ENCODE measurements around the gene CNTNAP2. TPM values are rescaled to one million over a fixed set of nuclear protein-coding genes. Genes with fewer than 3 reads are reported as not detected.

The CNTNAP2 gene
- total RNA-seq, 2 experiments from 2014 or later = not detected

DNA sequence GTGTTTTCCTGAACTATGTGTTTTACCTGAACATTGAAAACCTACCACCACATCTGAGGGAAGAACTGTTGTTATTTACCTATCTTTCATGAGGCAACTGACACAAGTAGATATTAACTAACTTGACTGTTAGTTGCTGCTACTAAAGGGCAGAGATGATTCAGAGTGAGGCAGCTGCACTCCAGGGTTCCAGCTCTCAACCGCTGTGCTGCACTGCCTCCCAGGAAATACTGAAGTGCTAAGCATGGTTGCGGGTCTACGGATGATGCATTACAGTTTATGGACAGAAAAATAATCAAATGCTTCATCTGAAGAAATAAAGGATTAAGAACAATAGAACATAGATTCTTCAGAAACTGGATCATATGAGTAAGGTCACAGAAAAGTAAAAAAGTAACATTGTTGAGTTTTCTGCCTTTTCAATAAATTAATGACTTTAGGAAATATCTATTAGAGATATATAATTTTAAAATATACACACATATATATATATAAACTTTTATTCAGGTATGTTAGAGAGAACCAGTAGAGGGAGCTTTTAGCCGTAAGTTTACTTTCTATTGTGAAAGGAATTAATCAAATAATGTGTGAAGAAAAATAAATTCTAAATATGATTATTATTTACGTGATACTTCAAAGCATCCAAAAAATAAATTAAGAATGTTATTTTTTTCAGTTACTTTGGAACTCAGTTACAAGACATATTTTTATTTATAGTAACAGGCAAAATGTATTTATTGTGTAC lies 620.0 kb downstream of the CNTNAP2 start:
- ATAC-seq (ENCODE audit: poor library complexity) = no peak
- no peak for DNase-seq
- intact Hi-C loops (cut with DNase I, micrococcal nuclease) = no loop called here
- no peaks in the 10 kb centered on the region for H3K36me3 ChIP-seq (ENCODE audit: insufficient read depth, low read length)
- no peaks in the 10 kb centered on the region for H3K36me3 Mint-ChIP-seq (ENCODE audit: low read depth)
- ChIA-PET POLR2A (no interaction called here), CTCF (no interaction called here)
- TF ChIP-seq, protein P1, sequence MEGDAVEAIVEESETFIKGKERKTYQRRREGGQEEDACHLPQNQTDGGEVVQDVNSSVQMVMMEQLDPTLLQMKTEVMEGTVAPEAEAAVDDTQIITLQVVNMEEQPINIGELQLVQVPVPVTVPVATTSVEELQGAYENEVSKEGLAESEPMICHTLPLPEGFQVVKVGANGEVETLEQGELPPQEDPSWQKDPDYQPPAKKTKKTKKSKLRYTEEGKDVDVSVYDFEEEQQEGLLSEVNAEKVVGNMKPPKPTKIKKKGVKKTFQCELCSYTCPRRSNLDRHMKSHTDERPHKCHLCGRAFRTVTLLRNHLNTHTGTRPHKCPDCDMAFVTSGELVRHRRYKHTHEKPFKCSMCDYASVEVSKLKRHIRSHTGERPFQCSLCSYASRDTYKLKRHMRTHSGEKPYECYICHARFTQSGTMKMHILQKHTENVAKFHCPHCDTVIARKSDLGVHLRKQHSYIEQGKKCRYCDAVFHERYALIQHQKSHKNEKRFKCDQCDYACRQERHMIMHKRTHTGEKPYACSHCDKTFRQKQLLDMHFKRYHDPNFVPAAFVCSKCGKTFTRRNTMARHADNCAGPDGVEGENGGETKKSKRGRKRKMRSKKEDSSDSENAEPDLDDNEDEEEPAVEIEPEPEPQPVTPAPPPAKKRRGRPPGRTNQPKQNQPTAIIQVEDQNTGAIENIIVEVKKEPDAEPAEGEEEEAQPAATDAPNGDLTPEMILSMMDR (IDR thresholded peaks at IDR 0.05) = no peak
- no peak overlapping the region for H3K4me3 ChIP-seq (ENCODE audit: low read length)
- H3K27me3 Mint-ChIP-seq = no peaks in the 10 kb centered on the region
- H3K27ac Mint-ChIP-seq = no peak overlapping the region
- no peaks in the 10 kb centered on the region for H3K4me1 Mint-ChIP-seq (ENCODE audit: low read depth)
- H3K27me3 ChIP-seq (ENCODE audit: control insufficient read depth in 1 of 2, insufficient read depth in 2 of 2, low read length in 2 of 2) = no peaks in the 10 kb centered on the region
- peaks cover 9% of the 10 kb centered on the region in 2 experiments for H3K9me3 ChIP-seq (ENCODE audit: control insufficient read depth in 1 of 2, insufficient read depth in 1 of 2, low read length in 2 of 2)
- peaks cover 5% of the 10 kb centered on the region for H3K9me3 Mint-ChIP-seq
- no peaks in the 10 kb centered on the region for H3K4me1 ChIP-seq (ENCODE audit: insufficient read depth, low read length)
- no peak overlapping the region for H3K4me3 Mint-ChIP-seq
- no peak overlapping the region for H3K27ac ChIP-seq (ENCODE audit: low read depth in 1 of 2, low read length in 2 of 2)

DNA sequence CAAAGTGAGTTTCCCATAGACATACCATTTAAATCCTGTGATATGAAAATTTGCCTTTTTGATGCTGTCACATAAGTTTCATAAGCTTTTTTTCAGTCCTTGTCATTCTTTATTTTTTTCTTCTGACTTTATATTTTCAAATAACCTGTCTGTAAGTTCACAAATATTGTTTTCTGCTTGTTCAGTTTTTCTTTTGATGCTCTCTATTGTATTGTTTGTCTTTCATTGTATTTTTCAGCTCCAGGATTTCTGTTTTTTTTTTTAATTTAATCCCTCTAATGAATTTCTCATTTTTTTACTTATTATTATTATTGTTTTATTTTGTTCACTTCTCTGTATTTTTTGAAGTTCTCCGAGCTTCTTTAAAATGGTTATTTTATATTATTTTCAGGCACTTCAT lies 623.4 kb downstream of the CNTNAP2 start:
- intact Hi-C loops (cut with DNase I, micrococcal nuclease) = no loop called here
- Mint-ChIP-seq H3K4me3 (no peak overlapping the region), H3K27me3 (no peaks in the 10 kb centered on the region), H3K9me3 (peaks cover 6% of the 10 kb centered on the region), H3K4me1 (ENCODE audit: low read depth) (no peaks in the 10 kb centered on the region), H3K36me3 (ENCODE audit: low read depth) (no peaks in the 10 kb centered on the region), H3K27ac (no peak overlapping the region)
- no peaks in the 10 kb centered on the region for H3K4me1 ChIP-seq (ENCODE audit: insufficient read depth, low read length)
- H3K36me3 ChIP-seq (ENCODE audit: insufficient read depth, low read length) = no peaks in the 10 kb centered on the region
- no peak overlapping the region for H3K27ac ChIP-seq (ENCODE audit: low read depth in 1 of 2, low read length in 2 of 2)
- no peaks in the 10 kb centered on the region for H3K27me3 ChIP-seq (ENCODE audit: control insufficient read depth in 1 of 2, insufficient read depth in 2 of 2, low read length in 2 of 2)
- ChIA-PET CTCF (no interaction called here), POLR2A (no interaction called here)
- DNase-seq (no peak), ATAC-seq (ENCODE audit: poor library complexity) (no peak)
- TF ChIP-seq, protein P1 (IDR thresholded peaks at IDR 0.05) = no peak
- H3K4me3 ChIP-seq (ENCODE audit: low read length) = no peak overlapping the region
- peaks cover 9 to 12% of the 10 kb centered on the region in 2 experiments for H3K9me3 ChIP-seq (ENCODE audit: control insufficient read depth in 1 of 2, insufficient read depth in 1 of 2, low read length in 2 of 2)

DNA sequence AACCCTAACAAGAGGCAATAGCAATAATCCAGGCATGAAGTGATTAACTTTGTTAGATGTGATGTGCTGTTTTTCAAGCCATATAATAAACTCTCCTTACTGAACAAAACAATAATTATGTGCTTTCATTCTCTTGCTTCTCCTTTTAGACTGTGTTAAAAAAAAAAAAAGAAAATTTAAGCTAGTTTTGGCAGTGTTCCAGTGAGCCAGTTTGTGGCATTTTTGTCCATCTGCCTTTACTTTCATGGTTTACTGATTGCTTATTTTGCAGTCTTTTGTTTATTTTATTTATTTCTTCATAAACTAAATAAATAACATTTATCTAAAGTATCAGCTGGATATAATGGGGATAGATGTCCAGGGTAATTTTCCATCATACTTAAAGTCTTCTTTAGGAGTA lies 625.3 kb downstream of the CNTNAP2 start:
- ChIA-PET CTCF (no interaction called here), POLR2A (no interaction called here)
- no peaks in the 10 kb centered on the region for H3K36me3 Mint-ChIP-seq (ENCODE audit: low read depth)
- no peaks in the 10 kb centered on the region for H3K4me1 Mint-ChIP-seq (ENCODE audit: low read depth)
- no peak overlapping the region for H3K27ac Mint-ChIP-seq
- TF ChIP-seq, protein P1 (IDR thresholded peaks at IDR 0.05) = no peak
- no peaks in the 10 kb centered on the region for H3K27me3 ChIP-seq (ENCODE audit: control insufficient read depth in 1 of 2, insufficient read depth in 2 of 2, low read length in 2 of 2)
- no peak for DNase-seq
- no peak overlapping the region for H3K4me3 Mint-ChIP-seq
- intact Hi-C loops (cut with DNase I, micrococcal nuclease) = no loop called here
- H3K27ac ChIP-seq (ENCODE audit: low read depth in 1 of 2, low read length in 2 of 2) = no peak overlapping the region
- H3K9me3 ChIP-seq (ENCODE audit: control insufficient read depth in 1 of 2, insufficient read depth in 1 of 2, low read length in 2 of 2) = peaks cover 8 to 9% of the 10 kb centered on the region in 2 experiments
- H3K36me3 ChIP-seq (ENCODE audit: insufficient read depth, low read length) = no peaks in the 10 kb centered on the region
- H3K27me3 Mint-ChIP-seq = no peaks in the 10 kb centered on the region
- peaks cover 9% of the 10 kb centered on the region for H3K9me3 Mint-ChIP-seq
- no peaks in the 10 kb centered on the region for H3K4me1 ChIP-seq (ENCODE audit: insufficient read depth, low read length)
- no peak for ATAC-seq (ENCODE audit: poor library complexity)
- H3K4me3 ChIP-seq (ENCODE audit: low read length) = no peak overlapping the region

All from CD4-positive, alpha-beta T cell (primary cell).